Measurements from ENCODE around the gene IGDCC3.

Gene IGDCC3

DNA sequence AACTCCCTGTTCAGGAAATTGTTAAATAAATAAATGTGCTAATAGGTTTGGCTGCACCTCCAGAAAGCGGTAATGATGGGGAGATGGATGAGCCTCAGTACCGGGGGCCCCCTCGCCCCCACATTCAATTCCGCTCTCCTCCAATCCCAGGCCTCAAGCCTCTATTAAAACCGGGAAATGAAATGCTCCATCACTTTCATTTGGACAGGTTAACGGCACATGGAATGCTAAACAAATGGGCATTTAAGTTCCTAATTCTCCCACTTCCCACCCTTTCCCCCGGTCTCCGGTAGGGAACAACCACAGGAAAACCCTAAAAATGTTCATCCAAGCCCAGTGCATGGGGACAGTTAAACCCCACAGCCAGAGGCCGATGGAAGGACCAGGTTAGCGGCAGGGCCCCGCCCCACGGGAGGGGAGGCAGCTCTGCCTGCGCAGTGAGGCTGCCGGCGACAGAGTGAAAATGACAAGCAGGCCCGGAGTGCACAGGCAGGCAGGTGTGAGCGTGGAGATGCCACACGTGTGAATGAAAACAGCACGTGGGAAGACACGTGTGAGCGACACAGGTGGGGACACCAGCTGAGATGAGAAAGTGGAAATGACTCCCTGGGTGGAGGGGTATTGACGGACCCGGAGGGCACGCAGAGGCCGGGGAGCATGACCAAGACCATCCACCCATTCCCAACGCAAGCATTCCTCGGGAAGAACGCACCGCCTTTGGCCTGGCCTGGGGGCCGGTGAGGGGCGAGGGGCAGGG, 45.2 kb downstream of the IGDCC3 start:
- Histone ChIP-seq H2AFZ (ENCODE audit: low read depth, low read length) (no peak overlapping the region), H3K27ac (ENCODE audit: low read length) (no peak overlapping the region), H3K36me3 (ENCODE audit: insufficient read depth, low read length) (no peaks in the 10 kb centered on the region), H3K4me1 (ENCODE audit: insufficient read depth, low read length) (no peaks in the 10 kb centered on the region), H3K4me3 (ENCODE audit: low read depth in 1 of 2, low read length in 2 of 2) (no peak overlapping the region), H3K79me2 (ENCODE audit: insufficient read depth, low read length) (no peaks in the 10 kb centered on the region), H3K9ac (ENCODE audit: low read depth, low read length) (no peak overlapping the region), H4K20me1 (ENCODE audit: insufficient read depth, low read length) (no peaks in the 10 kb centered on the region; the same call in 1 of the 2 replicates), H3K9me3 (ENCODE audit: insufficient read depth, low read length, severe bottlenecking) (no peaks in the 10 kb centered on the region), H3K4me2 (ENCODE audit: insufficient read depth, low read length) (no peak overlapping the region), H3K27me3 (ENCODE audit: insufficient read depth, low read length, poor library complexity) (no peaks in the 10 kb centered on the region)
- DNase-seq (no peak), ATAC-seq (ENCODE audit: insufficient read depth, low read depth) (no peak)
- TF ChIP-seq, protein P1, sequence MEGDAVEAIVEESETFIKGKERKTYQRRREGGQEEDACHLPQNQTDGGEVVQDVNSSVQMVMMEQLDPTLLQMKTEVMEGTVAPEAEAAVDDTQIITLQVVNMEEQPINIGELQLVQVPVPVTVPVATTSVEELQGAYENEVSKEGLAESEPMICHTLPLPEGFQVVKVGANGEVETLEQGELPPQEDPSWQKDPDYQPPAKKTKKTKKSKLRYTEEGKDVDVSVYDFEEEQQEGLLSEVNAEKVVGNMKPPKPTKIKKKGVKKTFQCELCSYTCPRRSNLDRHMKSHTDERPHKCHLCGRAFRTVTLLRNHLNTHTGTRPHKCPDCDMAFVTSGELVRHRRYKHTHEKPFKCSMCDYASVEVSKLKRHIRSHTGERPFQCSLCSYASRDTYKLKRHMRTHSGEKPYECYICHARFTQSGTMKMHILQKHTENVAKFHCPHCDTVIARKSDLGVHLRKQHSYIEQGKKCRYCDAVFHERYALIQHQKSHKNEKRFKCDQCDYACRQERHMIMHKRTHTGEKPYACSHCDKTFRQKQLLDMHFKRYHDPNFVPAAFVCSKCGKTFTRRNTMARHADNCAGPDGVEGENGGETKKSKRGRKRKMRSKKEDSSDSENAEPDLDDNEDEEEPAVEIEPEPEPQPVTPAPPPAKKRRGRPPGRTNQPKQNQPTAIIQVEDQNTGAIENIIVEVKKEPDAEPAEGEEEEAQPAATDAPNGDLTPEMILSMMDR (IDR thresholded peaks at IDR 0.05; ENCODE audit: borderline replicate concordance, extremely low read depth, low read length, poor library complexity, severe bottlenecking), result no peak
- TF ChIP-seq EZH2 (IDR thresholded peaks at IDR 0.05; ENCODE audit: borderline replicate concordance, low read depth, low read length, severe bottlenecking), result no peak

DNA sequence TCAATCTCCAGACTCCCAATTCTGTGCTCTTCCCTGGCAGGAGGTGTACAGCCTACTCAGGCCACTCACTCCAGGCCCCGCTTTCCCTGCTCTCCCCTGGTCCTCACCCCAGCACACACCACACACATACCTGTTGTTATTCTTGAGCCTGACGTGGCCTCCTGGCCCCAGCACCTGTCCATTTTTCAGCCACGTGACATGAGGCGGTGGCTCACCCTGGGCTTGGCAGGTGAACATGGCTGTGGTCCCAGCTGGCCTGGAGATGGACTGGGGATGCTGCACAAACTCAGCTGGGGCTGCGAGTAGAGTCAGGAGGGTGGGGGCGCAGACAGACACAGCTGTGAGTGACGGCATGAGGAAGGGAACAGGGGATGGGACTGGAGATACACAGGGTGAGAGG, 46.0 kb downstream of the IGDCC3 start:
- TF ChIP-seq, protein P1 (IDR thresholded peaks at IDR 0.05; ENCODE audit: borderline replicate concordance, extremely low read depth, low read length, poor library complexity, severe bottlenecking), result no peak
- TF ChIP-seq EZH2 (IDR thresholded peaks at IDR 0.05; ENCODE audit: borderline replicate concordance, low read depth, low read length, severe bottlenecking), result no peak
- Histone ChIP-seq H4K20me1 (ENCODE audit: insufficient read depth, low read length) (no peaks in the 10 kb centered on the region; the same call in 1 of the 2 replicates), H3K9me3 (ENCODE audit: insufficient read depth, low read length, severe bottlenecking) (no peaks in the 10 kb centered on the region), H3K36me3 (ENCODE audit: insufficient read depth, low read length) (no peaks in the 10 kb centered on the region), H3K4me3 (ENCODE audit: low read depth in 1 of 2, low read length in 2 of 2) (no peak overlapping the region), H3K9ac (ENCODE audit: low read depth, low read length) (no peak overlapping the region), H3K79me2 (ENCODE audit: insufficient read depth, low read length) (no peaks in the 10 kb centered on the region), H3K4me1 (ENCODE audit: insufficient read depth, low read length) (no peaks in the 10 kb centered on the region), H3K27ac (ENCODE audit: low read length) (no peak overlapping the region), H2AFZ (ENCODE audit: low read depth, low read length) (no peak overlapping the region), H3K27me3 (ENCODE audit: insufficient read depth, low read length, poor library complexity) (no peaks in the 10 kb centered on the region), H3K4me2 (ENCODE audit: insufficient read depth, low read length) (no peak overlapping the region)
- DNase-seq, result no peak
- no peak for ATAC-seq (ENCODE audit: insufficient read depth, low read depth)

DNA sequence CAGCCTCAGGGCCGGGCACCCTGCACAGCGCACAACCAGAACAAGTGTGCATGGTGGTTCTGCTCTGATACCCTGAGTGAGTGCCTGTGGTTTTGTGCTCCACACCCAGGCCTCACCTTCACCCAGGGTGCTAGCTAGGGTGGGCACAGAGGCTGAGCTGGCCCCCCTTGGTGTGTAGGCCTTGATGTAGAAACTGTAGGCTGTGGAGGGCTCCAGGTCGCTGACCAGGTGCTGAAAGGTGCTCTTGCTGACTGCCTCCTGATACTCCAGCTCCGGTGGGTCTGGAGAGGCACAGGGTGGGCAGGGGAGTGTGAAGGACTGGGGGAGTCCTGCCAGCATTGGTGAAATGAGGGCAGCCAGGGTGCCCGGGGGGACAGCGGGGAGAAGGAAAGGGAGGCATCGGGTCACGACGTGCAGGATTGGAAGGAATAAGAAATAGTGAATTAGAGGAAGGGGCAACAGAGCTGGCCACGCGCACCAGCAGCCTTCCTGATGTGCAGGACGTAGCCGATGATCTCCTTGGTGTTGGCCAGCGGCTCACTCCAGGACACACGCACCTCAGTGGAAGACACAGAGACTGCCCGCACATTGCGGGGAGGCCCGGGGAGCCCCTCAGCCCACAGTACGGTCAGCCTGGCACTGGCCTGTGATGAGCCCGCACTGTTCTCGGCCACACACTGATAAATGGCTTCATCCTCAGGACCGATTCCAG, 46.7 kb downstream of the IGDCC3 start:
- H3K36me3 ChIP-seq (ENCODE audit: insufficient read depth, low read length), result no peaks in the 10 kb centered on the region
- peak; percentile 62; the same call in 2 of the 3 replicates for ATAC-seq (ENCODE audit: insufficient read depth, low read depth)
- peak; percentile 10 for DNase-seq
- H3K4me1 ChIP-seq (ENCODE audit: insufficient read depth, low read length), result no peaks in the 10 kb centered on the region
- TF ChIP-seq, protein P1 (IDR thresholded peaks at IDR 0.05; ENCODE audit: borderline replicate concordance, extremely low read depth, low read length, poor library complexity, severe bottlenecking), result no peak
- TF ChIP-seq EZH2 (IDR thresholded peaks at IDR 0.05; ENCODE audit: borderline replicate concordance, low read depth, low read length, severe bottlenecking), result no peak
- no peak overlapping the region for H3K27ac ChIP-seq (ENCODE audit: low read length)
- no peaks in the 10 kb centered on the region for H3K9me3 ChIP-seq (ENCODE audit: insufficient read depth, low read length, severe bottlenecking)
- H3K4me3 ChIP-seq (ENCODE audit: low read depth in 1 of 2, low read length in 2 of 2), result no peak overlapping the region
- H2AFZ ChIP-seq (ENCODE audit: low read depth, low read length), result no peak overlapping the region
- H3K4me2 ChIP-seq (ENCODE audit: insufficient read depth, low read length), result no peak overlapping the region
- H4K20me1 ChIP-seq (ENCODE audit: insufficient read depth, low read length), result no peaks in the 10 kb centered on the region; the same call in 1 of the 2 replicates
- no peak overlapping the region for H3K9ac ChIP-seq (ENCODE audit: low read depth, low read length)
- H3K79me2 ChIP-seq (ENCODE audit: insufficient read depth, low read length), result no peaks in the 10 kb centered on the region
- no peaks in the 10 kb centered on the region for H3K27me3 ChIP-seq (ENCODE audit: insufficient read depth, low read length, poor library complexity)
